ENCODE results near the gene PREX1.
A peak's percentile ranks its signal among the peaks of the same experiment; 100 is the strongest.

PREX1 gene

GRCh38 chr20:48735112-48735511, 92.7 kb downstream of the PREX1 start:
- Histone ChIP-seq H3K4me1 (ENCODE audit: control insufficient read depth, insufficient read depth, low read length, poor library complexity, severe bottlenecking) (peaks cover 27% of the 10 kb centered on the region), H3K27me3 (replicated peaks; ENCODE audit: control insufficient read depth, insufficient read depth, low read length, poor library complexity, severe bottlenecking) (no peaks in the 10 kb centered on the region), H3K9me3 (ENCODE audit: control insufficient read depth, low read length) (no peaks in the 10 kb centered on the region), H3K4me3 (ENCODE audit: insufficient read depth, low read depth, low read length, poor library complexity, severe bottlenecking) (no peak overlapping the region), H3K36me3 (ENCODE audit: control insufficient read depth, insufficient read depth, low read length) (peaks cover 51% of the 10 kb centered on the region), H3K27ac (ENCODE audit: insufficient read depth, low read length, poor library complexity, severe bottlenecking) (peak overlapping the region; percentile 11)
- DNase-seq = no peak

DNA sequence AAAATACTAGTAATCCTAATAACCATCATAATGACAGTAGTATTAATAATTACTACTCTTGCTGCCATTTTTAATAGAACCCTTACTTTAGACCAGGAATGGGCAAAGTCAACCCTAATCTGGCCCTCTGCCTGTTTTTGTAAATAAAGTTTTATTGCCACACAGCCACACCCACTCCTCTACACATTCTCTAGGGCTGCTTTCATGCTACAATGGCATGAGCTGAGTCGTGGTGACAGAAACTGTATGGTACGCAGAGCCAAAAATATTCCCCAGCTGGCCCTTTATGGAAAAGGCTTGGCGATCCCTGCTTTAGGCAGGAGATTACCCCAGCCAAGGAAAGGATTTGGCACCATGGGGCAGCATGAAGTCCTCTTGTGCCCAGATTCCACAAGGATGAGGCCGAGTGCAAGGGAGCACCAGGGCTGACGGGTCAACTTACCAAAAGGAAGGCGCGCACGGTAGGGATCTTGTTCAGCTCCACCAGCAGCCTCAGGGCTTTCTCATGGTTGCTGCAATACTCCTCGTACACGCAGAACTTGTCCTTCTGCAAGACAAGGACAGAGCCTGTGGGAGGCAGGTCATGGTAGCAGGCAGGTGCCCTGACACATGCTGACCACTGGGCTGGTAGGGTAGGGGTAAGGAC, 93.6 kb downstream of the PREX1 start:
- H3K4me1 ChIP-seq (ENCODE audit: control insufficient read depth, insufficient read depth, low read length, poor library complexity, severe bottlenecking) = peaks cover 18% of the 10 kb centered on the region
- H3K4me3 ChIP-seq (ENCODE audit: insufficient read depth, low read depth, low read length, poor library complexity, severe bottlenecking) = no peak overlapping the region
- peaks cover 59% of the 10 kb centered on the region for H3K36me3 ChIP-seq (ENCODE audit: control insufficient read depth, insufficient read depth, low read length)
- no peaks in the 10 kb centered on the region for H3K9me3 ChIP-seq (ENCODE audit: control insufficient read depth, low read length)
- DNase-seq = no peak
- H3K27me3 ChIP-seq (replicated peaks; ENCODE audit: control insufficient read depth, insufficient read depth, low read length, poor library complexity, severe bottlenecking) = no peaks in the 10 kb centered on the region
- H3K27ac ChIP-seq (ENCODE audit: insufficient read depth, low read length, poor library complexity, severe bottlenecking) = no peak overlapping the region

DNA sequence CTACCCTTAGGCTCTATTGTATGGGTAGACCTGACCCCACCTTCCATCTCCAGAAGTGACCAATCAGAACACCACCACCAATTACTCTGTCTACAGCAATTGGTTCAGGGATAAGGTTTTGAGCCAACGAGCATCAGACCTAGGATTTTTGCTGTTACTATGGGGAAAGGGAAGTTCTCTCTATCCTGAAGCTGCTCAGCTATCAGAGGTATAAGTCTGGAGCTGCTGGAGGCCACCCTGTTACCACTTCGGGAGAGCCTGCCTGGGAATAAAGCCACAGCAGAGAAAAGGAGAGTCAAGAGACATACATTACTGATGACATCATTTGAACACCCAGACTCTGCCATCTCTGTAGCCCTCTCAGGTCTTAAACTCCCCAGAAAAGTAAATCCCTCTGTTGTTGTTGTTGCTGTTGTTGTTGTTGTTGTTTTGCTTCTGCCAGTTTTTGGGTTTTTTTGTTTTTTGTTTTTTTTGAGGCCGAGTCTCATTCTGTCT, 94.5 kb downstream of the PREX1 start:
- DNase-seq = no peak
- Histone ChIP-seq H3K4me1 (ENCODE audit: control insufficient read depth, insufficient read depth, low read length, poor library complexity, severe bottlenecking) (peaks cover 9% of the 10 kb centered on the region), H3K4me3 (ENCODE audit: insufficient read depth, low read depth, low read length, poor library complexity, severe bottlenecking) (no peak overlapping the region), H3K27me3 (replicated peaks; ENCODE audit: control insufficient read depth, insufficient read depth, low read length, poor library complexity, severe bottlenecking) (no peaks in the 10 kb centered on the region), H3K27ac (ENCODE audit: insufficient read depth, low read length, poor library complexity, severe bottlenecking) (no peak overlapping the region), H3K36me3 (ENCODE audit: control insufficient read depth, insufficient read depth, low read length) (peaks cover 62% of the 10 kb centered on the region), H3K9me3 (ENCODE audit: control insufficient read depth, low read length) (no peaks in the 10 kb centered on the region)

- Histone ChIP-seq H3K36me3 (ENCODE audit: control insufficient read depth, insufficient read depth, low read length) (peaks cover 64% of the 10 kb centered on the region), H3K4me1 (ENCODE audit: control insufficient read depth, insufficient read depth, low read length, poor library complexity, severe bottlenecking) (peaks cover 3% of the 10 kb centered on the region), H3K27ac (ENCODE audit: insufficient read depth, low read length, poor library complexity, severe bottlenecking) (no peak overlapping the region), H3K27me3 (replicated peaks; ENCODE audit: control insufficient read depth, insufficient read depth, low read length, poor library complexity, severe bottlenecking) (no peaks in the 10 kb centered on the region), H3K4me3 (ENCODE audit: insufficient read depth, low read depth, low read length, poor library complexity, severe bottlenecking) (no peak overlapping the region), H3K9me3 (ENCODE audit: control insufficient read depth, low read length) (no peaks in the 10 kb centered on the region)
- DNase-seq = no peak
Measured at GRCh38 chr20:48732081-48732829, 95.5 kb downstream of the PREX1 start.

DNA sequence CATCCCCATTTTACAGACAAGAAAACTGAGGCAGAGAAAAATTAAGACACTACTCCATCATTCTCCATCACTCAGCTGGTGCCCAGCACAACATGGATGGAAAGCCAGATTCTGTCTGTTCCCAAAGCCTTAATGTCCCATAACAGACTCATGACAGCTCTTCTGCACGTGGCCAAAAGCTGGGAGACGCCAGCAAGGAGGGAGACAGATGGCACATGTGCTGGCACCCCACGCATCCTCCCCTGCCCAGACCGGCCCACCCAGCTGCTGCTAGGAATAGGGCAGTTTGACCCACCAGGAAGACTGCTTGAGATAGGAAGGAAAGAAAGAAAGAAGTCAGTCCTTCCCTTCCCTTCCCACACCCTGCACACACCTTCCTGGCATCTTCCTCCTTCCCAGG, 96.3 kb downstream of the PREX1 start:
- DNase-seq = no peak
- Histone ChIP-seq H3K27ac (ENCODE audit: insufficient read depth, low read length, poor library complexity, severe bottlenecking) (no peak overlapping the region), H3K9me3 (ENCODE audit: control insufficient read depth, low read length) (no peaks in the 10 kb centered on the region), H3K36me3 (ENCODE audit: control insufficient read depth, insufficient read depth, low read length) (peaks cover 65% of the 10 kb centered on the region), H3K4me1 (ENCODE audit: control insufficient read depth, insufficient read depth, low read length, poor library complexity, severe bottlenecking) (peaks cover under 1% of the 10 kb centered on the region), H3K4me3 (ENCODE audit: insufficient read depth, low read depth, low read length, poor library complexity, severe bottlenecking) (no peak overlapping the region), H3K27me3 (replicated peaks; ENCODE audit: control insufficient read depth, insufficient read depth, low read length, poor library complexity, severe bottlenecking) (no peaks in the 10 kb centered on the region)

DNA sequence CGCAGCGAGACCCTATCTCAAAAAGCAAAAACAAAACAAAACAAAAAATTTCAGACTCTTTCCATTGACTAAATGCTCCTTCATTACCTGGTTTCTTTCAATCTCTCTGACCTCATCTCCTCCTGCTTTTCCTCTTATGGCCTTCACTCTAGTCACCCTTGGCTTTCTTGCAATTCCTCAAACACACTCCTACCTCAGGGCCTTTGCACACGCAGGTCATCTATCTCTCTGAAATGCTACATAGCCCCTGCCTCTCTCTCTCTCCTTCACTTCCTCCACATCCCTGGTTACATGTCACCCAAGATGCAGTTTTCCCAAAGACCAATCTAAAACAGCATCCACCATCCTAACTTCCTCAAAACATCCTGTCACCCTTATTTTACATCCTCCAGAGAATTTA, 96.8 kb downstream of the PREX1 start:
- no peaks in the 10 kb centered on the region for H3K9me3 ChIP-seq (ENCODE audit: control insufficient read depth, low read length)
- no peak overlapping the region for H3K27ac ChIP-seq (ENCODE audit: insufficient read depth, low read length, poor library complexity, severe bottlenecking)
- H3K36me3 ChIP-seq (ENCODE audit: control insufficient read depth, insufficient read depth, low read length) = peaks cover 66% of the 10 kb centered on the region
- no peaks in the 10 kb centered on the region for H3K27me3 ChIP-seq (replicated peaks; ENCODE audit: control insufficient read depth, insufficient read depth, low read length, poor library complexity, severe bottlenecking)
- no peak overlapping the region for H3K4me3 ChIP-seq (ENCODE audit: insufficient read depth, low read depth, low read length, poor library complexity, severe bottlenecking)
- H3K4me1 ChIP-seq (ENCODE audit: control insufficient read depth, insufficient read depth, low read length, poor library complexity, severe bottlenecking) = no peaks in the 10 kb centered on the region
- no peak for DNase-seq

GRCh38 chr20:48729538-48729937, 98.3 kb downstream of the PREX1 start:
- peaks cover 73% of the 10 kb centered on the region for H3K36me3 ChIP-seq (ENCODE audit: control insufficient read depth, insufficient read depth, low read length)
- H3K9me3 ChIP-seq (ENCODE audit: control insufficient read depth, low read length) = no peaks in the 10 kb centered on the region
- no peaks in the 10 kb centered on the region for H3K27me3 ChIP-seq (replicated peaks; ENCODE audit: control insufficient read depth, insufficient read depth, low read length, poor library complexity, severe bottlenecking)
- H3K4me3 ChIP-seq (ENCODE audit: insufficient read depth, low read depth, low read length, poor library complexity, severe bottlenecking) = no peak overlapping the region
- no peak for DNase-seq
- no peaks in the 10 kb centered on the region for H3K4me1 ChIP-seq (ENCODE audit: control insufficient read depth, insufficient read depth, low read length, poor library complexity, severe bottlenecking)
- peak overlapping the region; percentile 5 for H3K27ac ChIP-seq (ENCODE audit: insufficient read depth, low read length, poor library complexity, severe bottlenecking)

- H3K4me3 ChIP-seq (ENCODE audit: insufficient read depth, low read depth, low read length, poor library complexity, severe bottlenecking) = no peak overlapping the region
- H3K36me3 ChIP-seq (ENCODE audit: control insufficient read depth, insufficient read depth, low read length) = peaks cover 76% of the 10 kb centered on the region
- no peaks in the 10 kb centered on the region for H3K27me3 ChIP-seq (replicated peaks; ENCODE audit: control insufficient read depth, insufficient read depth, low read length, poor library complexity, severe bottlenecking)
- DNase-seq = no peak
- no peaks in the 10 kb centered on the region for H3K4me1 ChIP-seq (ENCODE audit: control insufficient read depth, insufficient read depth, low read length, poor library complexity, severe bottlenecking)
- H3K27ac ChIP-seq (ENCODE audit: insufficient read depth, low read length, poor library complexity, severe bottlenecking) = no peak overlapping the region
- H3K9me3 ChIP-seq (ENCODE audit: control insufficient read depth, low read length) = no peaks in the 10 kb centered on the region
Measured at GRCh38 chr20:48728042-48728825, 99.6 kb downstream of the PREX1 start.

GRCh38 chr20:48727226-48727625, 100.6 kb downstream of the PREX1 start:
- no peaks in the 10 kb centered on the region for H3K27me3 ChIP-seq (replicated peaks; ENCODE audit: control insufficient read depth, insufficient read depth, low read length, poor library complexity, severe bottlenecking)
- DNase-seq = no peak
- H3K27ac ChIP-seq (ENCODE audit: insufficient read depth, low read length, poor library complexity, severe bottlenecking) = no peak overlapping the region
- H3K36me3 ChIP-seq (ENCODE audit: control insufficient read depth, insufficient read depth, low read length) = peaks cover 66% of the 10 kb centered on the region
- H3K9me3 ChIP-seq (ENCODE audit: control insufficient read depth, low read length) = no peaks in the 10 kb centered on the region
- H3K4me1 ChIP-seq (ENCODE audit: control insufficient read depth, insufficient read depth, low read length, poor library complexity, severe bottlenecking) = peaks cover 7% of the 10 kb centered on the region
- H3K4me3 ChIP-seq (ENCODE audit: insufficient read depth, low read depth, low read length, poor library complexity, severe bottlenecking) = no peak overlapping the region

GRCh38 chr20:48725555-48725991, 102.2 kb downstream of the PREX1 start:
- no peaks in the 10 kb centered on the region for H3K9me3 ChIP-seq (ENCODE audit: control insufficient read depth, low read length)
- DNase-seq = no peak
- no peaks in the 10 kb centered on the region for H3K27me3 ChIP-seq (replicated peaks; ENCODE audit: control insufficient read depth, insufficient read depth, low read length, poor library complexity, severe bottlenecking)
- H3K4me3 ChIP-seq (ENCODE audit: insufficient read depth, low read depth, low read length, poor library complexity, severe bottlenecking) = no peak overlapping the region
- no peak overlapping the region for H3K27ac ChIP-seq (ENCODE audit: insufficient read depth, low read length, poor library complexity, severe bottlenecking)
- H3K4me1 ChIP-seq (ENCODE audit: control insufficient read depth, insufficient read depth, low read length, poor library complexity, severe bottlenecking) = peaks cover 9% of the 10 kb centered on the region
- H3K36me3 ChIP-seq (ENCODE audit: control insufficient read depth, insufficient read depth, low read length) = peaks cover 57% of the 10 kb centered on the region
